ENCODE measurements around the gene DAP.

DAP gene

GRCh38 chr5:10760096-10760920, 726 bp downstream of the DAP start:
- DNase-seq, result peak; percentile 74

- no peak for DNase-seq
These were observed 1.9 kb downstream of the DAP start for GRCh38 chr5:10759111-10759510.

- DNase-seq, result no peak
These were observed 3.0 kb downstream of the DAP start for GRCh38 chr5:10757922-10758555.

- DNase-seq, result no peak
These were observed 4.0 kb downstream of the DAP start for GRCh38 chr5:10757043-10757442.

- no peak for DNase-seq
These were observed 4.5 kb downstream of the DAP start for GRCh38 chr5:10756549-10756948.

- DNase-seq, result no peak
These were observed 7.9 kb downstream of the DAP start for GRCh38 chr5:10753178-10753577.

- DNase-seq, result no peak
These were observed 8.6 kb downstream of the DAP start for GRCh38 chr5:10752451-10752850.

- DNase-seq, result no peak
These were observed 10.1 kb downstream of the DAP start for GRCh38 chr5:10750909-10751308.

GRCh38 chr5:10747678-10748622, 13.1 kb downstream of the DAP start:
- DNase-seq, result no peak

- DNase-seq, result no peak
These were observed 14.3 kb downstream of the DAP start for GRCh38 chr5:10746711-10747110.

- DNase-seq, result no peak
These were observed 15.9 kb downstream of the DAP start for GRCh38 chr5:10745133-10745532.

- no peak for DNase-seq
These were observed 16.4 kb downstream of the DAP start for GRCh38 chr5:10744681-10745080.

GRCh38 chr5:10743951-10744350, 17.1 kb downstream of the DAP start:
- no peak for DNase-seq

- DNase-seq, result no peak
These were observed 17.5 kb downstream of the DAP start for GRCh38 chr5:10743526-10743925.

- DNase-seq, result no peak
These were observed 19.4 kb downstream of the DAP start for GRCh38 chr5:10741661-10742060.

- no peak for DNase-seq
These were observed 20.6 kb downstream of the DAP start for GRCh38 chr5:10740384-10740783.

- no peak for DNase-seq
These were observed 23.2 kb downstream of the DAP start for GRCh38 chr5:10737880-10738279.

GRCh38 chr5:10736808-10737207, 24.2 kb downstream of the DAP start:
- no peak for DNase-seq

- DNase-seq, result no peak
These were observed 24.7 kb downstream of the DAP start for GRCh38 chr5:10736354-10736753.

GRCh38 chr5:10735569-10736276, 25.3 kb downstream of the DAP start:
- DNase-seq, result no peak

GRCh38 chr5:10734832-10735523, 26.1 kb downstream of the DAP start:
- no peak for DNase-seq
